ENCODE results near the gene RDH8.

DNA sequence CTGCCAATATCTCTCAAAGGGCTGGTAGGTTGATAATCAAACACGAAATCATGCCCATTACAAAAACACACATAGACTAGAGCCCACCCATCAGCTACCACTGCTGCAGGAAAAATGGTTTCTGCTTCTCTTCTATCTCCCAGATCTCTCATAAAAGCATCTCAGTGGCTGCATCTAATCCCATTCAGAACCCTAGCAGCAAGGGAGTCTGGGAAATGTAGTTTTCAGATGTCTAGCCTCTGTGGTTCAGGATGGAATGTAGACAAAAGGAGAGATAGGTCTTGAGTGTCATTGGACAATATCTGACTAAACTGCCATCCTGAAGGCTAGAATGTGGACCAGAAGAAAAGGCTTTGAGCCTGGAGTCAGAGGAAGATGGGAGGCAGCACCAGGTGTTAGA, 32.1 kb downstream of the RDH8 start:
- TF ChIP-seq MEF2A (IDR thresholded peaks at IDR 0.05; ENCODE audit: insufficient read depth, low read depth, low read length) = no peak
- TF ChIP-seq, protein P1, sequence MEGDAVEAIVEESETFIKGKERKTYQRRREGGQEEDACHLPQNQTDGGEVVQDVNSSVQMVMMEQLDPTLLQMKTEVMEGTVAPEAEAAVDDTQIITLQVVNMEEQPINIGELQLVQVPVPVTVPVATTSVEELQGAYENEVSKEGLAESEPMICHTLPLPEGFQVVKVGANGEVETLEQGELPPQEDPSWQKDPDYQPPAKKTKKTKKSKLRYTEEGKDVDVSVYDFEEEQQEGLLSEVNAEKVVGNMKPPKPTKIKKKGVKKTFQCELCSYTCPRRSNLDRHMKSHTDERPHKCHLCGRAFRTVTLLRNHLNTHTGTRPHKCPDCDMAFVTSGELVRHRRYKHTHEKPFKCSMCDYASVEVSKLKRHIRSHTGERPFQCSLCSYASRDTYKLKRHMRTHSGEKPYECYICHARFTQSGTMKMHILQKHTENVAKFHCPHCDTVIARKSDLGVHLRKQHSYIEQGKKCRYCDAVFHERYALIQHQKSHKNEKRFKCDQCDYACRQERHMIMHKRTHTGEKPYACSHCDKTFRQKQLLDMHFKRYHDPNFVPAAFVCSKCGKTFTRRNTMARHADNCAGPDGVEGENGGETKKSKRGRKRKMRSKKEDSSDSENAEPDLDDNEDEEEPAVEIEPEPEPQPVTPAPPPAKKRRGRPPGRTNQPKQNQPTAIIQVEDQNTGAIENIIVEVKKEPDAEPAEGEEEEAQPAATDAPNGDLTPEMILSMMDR (IDR thresholded peaks at IDR 0.05 in 2 of 3, conservative IDR thresholded peaks at IDR 0.05 in 1 of 3; ENCODE audit: control insufficient read depth in 2 of 3, extremely low read depth in 1 of 3, insufficient read depth in 1 of 3, low read depth in 3 of 3, low read length in 3 of 3) = no peak
- no peak for TF ChIP-seq TCF7 (IDR thresholded peaks at IDR 0.05; ENCODE audit: borderline replicate concordance)
- TF ChIP-seq EZH2 (IDR thresholded peaks at IDR 0.05; ENCODE audit: borderline replicate concordance, control insufficient read depth, low read depth, low read length) = no peak
- TF ChIP-seq SREBF1 (IDR thresholded peaks at IDR 0.05; ENCODE audit: low read length) = no peak
- no peak for TF ChIP-seq LARP7 (IDR thresholded peaks at IDR 0.05)
- TF ChIP-seq, protein P2, sequence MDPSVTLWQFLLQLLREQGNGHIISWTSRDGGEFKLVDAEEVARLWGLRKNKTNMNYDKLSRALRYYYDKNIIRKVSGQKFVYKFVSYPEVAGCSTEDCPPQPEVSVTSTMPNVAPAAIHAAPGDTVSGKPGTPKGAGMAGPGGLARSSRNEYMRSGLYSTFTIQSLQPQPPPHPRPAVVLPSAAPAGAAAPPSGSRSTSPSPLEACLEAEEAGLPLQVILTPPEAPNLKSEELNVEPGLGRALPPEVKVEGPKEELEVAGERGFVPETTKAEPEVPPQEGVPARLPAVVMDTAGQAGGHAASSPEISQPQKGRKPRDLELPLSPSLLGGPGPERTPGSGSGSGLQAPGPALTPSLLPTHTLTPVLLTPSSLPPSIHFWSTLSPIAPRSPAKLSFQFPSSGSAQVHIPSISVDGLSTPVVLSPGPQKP (IDR thresholded peaks at IDR 0.05; ENCODE audit: low read depth, low read length) = no peak
- TF ChIP-seq POLR2A (IDR thresholded peaks at IDR 0.05; ENCODE audit: low read depth, low read length) = no peak
- no peak for TF ChIP-seq CEBPB (IDR thresholded peaks at IDR 0.05; ENCODE audit: borderline replicate concordance in 1 of 2, low read depth in 2 of 2, low read length in 2 of 2)
- TF ChIP-seq SPI1 (IDR thresholded peaks at IDR 0.05; ENCODE audit: borderline replicate concordance, insufficient read depth, low read depth, low read length) = no peak

Measured in GM12878 (cell line).